Middle frontal gyrus (tissue), 1 donor: ENCODE measurements around the gene OR52W1.

ENCODE experiments used
- DNase-seq: peaks from one replicate; pipeline ENCODE4 v3.0.0-alpha.2; 2015; ENCODE audit warnings: low spot score; ENCODE audit errors: extremely low spot score

The OR52W1 gene

DNA sequence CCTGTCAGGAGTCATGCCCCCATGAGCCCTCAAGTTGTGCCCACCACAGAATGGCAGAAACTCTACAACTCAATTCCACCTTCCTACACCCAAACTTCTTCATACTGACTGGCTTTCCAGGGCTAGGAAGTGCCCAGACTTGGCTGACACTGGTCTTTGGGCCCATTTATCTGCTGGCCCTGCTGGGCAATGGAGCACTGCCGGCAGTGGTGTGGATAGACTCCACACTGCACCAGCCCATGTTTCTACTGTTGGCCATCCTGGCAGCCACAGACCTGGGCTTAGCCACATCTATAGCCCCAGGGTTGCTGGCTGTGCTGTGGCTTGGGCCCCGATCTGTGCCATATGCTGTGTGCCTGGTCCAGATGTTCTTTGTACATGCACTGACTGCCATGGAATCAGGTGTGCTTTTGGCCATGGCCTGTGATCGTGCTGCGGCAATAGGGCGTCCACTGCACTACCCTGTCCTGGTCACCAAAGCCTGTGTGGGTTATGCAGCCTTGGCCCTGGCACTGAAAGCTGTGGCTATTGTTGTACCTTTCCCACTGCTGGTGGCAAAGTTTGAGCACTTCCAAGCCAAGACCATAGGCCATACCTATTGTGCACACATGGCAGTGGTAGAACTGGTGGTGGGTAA, at the start of gene OR52W1:
OR52W1 (plus strand) TSS at position 51 of the 637 bp plus-strand sequence; CDS start at position 51, 0 bp downstream.
- DNase-seq, result no peak

GRCh38 chr11:6151117-6151516, 47.9 kb upstream of the OR52W1 start:
- DNase-seq, result no peak

- no peak for DNase-seq
Measured at GRCh38 chr11:6152126-6152525, 46.9 kb upstream of the OR52W1 start.

DNA sequence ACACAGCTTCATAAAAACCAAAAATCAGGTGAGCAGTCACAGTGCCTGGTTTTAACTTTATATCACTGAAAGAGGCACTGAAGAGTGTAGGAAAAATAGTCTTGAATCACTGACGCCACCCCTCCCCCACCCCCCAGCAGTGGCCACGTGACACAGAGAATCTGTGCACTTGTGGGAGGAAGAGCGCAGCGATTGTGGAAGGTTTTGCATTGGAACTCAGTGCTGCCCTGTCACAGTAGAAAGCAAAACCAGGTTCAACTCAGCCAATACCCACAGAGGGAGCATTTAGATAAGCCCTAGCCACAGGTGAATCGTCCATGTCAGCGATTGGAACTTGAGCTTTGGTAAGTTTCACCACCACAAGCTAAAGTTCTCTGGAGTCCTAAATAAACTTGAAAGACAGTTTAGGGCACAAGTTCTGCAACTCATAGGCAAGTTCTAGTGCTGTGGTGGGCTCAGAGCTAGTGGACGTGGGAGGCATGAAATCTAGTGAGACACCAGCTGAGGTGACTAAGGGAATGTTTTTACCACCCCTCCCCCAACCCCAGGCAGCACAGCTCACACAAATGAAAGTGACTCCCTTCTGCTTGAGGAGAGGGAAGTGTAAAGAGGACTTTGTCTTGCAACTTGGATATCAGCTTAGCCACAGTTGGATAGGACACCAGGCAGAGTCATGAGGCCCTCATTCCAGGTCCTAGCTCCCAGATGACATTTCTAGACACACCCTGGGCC, 42.2 kb upstream of the OR52W1 start:
- no peak for DNase-seq

DNA sequence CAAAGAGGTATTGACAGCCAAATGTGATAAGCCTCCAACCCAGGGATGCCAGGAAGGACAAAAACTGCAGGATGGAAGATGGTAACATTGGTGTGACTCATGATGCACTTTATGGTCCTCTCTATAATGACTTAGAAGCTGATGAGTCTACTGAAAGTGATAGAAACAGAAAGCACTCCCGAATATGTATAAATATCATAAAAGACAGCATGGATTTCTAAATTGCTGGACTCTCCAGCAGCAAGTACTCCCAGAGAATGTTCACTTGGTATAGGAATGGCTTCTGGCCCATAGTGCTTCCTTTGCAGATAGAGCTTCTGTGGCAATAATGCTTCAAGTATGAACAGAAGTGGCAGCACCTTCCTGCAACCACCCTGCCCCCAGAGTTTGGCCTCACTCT, 28.8 kb upstream of the OR52W1 start, which contains the start of gene OR52B2:
OR52B2 (minus strand) TSS at position 101 of the 400 bp plus-strand sequence; CDS start at position 101, 0 bp downstream.
- DNase-seq, result no peak

DNA sequence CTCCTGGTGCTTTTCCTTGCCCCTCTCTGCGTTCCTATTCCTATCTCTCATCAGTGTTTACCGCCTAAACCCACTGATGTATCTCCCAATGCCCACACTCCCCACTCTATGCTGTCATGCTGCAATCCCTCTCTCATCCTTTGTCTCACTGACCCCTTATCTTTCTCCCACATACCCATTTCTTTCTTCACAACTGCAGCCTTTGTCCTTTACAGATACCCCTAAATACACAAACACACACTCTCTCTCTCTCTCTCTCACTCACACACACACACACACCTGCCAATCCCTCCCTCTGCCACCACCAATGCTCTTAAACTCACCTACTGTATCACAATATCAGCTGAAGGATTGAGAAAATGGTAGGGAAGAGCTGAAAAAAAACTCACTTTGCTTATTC, 23.6 kb upstream of the OR52W1 start:
- DNase-seq, result no peak

DNA sequence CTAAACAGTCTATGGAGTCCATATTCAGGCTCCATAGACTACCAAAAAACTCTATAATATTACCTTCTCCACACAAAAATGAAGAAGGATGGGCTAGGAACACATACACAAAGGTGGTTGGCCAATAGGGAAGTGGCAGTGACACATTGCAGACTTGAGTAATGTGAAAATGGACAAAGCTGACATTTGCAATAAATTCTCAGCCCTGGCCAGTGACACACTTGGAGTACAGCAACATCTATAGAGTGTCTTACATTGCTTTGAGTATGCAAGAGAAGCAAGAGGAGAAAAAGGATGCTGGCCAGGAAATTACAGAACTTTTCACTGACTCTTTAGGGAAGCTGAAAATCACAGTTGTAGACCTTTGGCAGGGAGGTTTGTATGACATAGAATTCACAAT, 7.3 kb upstream of the OR52W1 start:
- no peak for DNase-seq

- DNase-seq, result no peak
Measured at GRCh38 chr11:6194065-6194581, 4.9 kb upstream of the OR52W1 start.

- DNase-seq, result no peak
Measured at GRCh38 chr11:6196396-6196795, 2.6 kb upstream of the OR52W1 start.

GRCh38 chr11:6197466-6198200, 1.4 kb upstream of the OR52W1 start:
- no peak for DNase-seq

- no peak for DNase-seq
Measured at GRCh38 chr11:6200975-6201374, 2.0 kb downstream of the OR52W1 start.

DNA sequence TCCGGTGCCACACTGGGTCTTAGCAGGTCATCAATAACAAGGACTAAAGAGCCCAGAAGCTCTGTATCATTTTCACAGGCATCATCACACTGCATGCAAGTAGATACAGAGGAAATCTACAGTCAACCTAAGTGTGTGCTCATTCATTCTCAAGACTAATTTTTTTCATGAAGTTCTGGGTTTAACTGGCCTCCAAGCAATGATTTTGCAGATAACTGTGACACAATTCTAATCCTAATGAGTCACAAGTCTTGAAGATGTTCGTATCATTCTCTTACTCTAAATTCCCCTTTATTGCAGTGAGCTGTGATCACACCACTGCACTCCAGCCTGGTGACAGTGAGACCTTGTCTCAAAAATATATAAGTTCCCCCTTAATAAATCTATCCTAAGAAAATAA, 2.5 kb downstream of the OR52W1 start:
- DNase-seq, result no peak

DNA sequence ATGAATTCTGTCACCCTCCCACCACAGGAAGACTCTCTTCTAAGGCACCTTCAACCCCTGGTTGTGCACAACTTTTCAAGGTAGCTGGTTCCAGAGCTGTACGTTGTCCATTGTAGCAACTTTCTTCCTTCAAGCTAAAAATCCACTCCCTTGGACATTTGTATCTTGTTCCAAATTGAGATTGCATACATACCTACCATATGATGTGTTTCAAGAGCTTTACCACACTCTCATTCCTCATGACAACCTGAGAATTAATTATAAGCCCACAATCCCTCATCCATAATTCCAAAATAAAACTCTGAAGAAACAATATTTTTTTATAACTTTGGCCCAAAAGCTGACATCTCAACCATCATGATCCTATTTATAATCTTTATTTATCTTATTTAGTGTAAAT, 3.0 kb downstream of the OR52W1 start:
- no peak for DNase-seq

- no peak for DNase-seq
Measured at GRCh38 chr11:6203327-6203726, 4.3 kb downstream of the OR52W1 start.

- DNase-seq, result no peak
Measured at GRCh38 chr11:6204706-6205105, 5.7 kb downstream of the OR52W1 start.

DNA sequence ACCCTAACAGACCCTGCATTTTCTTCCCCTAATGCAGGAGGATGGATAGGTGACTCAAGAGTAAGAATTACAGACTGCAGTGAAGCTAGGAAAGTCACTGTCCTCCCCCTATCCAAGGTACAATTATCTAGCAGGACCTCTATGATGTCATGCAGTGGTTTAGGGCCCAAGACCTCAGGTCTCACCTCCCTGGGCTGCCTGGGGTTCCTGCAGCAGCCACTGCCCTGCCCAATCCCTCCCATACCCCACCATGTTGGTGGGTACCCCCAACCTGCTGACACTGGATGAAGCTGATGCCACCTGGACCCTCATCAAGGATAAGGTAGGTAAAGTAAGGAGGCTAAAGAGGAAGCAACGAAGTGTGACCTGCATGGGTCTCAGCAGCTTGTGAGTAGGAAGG, 6.3 kb downstream of the OR52W1 start, which contains the start of gene C11orf42:
C11orf42 (plus strand) TSS at position 192 of the 400 bp plus-strand sequence; CDS start at position 251, 59 bp downstream.
- DNase-seq, result no peak

- DNase-seq, result no peak
Measured at GRCh38 chr11:6206456-6207180, 7.6 kb downstream of the OR52W1 start.

DNA sequence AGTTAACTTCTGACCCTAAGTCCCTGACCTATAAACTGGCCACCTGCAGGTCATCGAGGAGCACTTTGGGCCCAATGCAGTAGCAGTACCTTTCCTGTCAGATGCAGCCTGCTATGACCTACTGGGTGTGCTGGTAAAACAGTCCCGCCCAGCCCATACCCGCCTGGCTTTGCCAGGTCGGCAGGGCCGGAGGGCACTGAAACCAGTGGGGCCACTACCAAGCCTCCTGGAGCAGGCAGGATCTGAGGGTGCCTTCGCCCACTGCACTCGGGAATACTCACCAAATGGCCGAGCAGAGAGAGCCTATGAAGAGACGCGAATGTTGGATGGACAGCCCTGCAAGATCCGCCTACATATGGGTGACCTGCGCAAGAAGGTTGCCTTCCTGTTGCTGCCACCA, 10.8 kb downstream of the OR52W1 start:
- DNase-seq, result no peak

DNA sequence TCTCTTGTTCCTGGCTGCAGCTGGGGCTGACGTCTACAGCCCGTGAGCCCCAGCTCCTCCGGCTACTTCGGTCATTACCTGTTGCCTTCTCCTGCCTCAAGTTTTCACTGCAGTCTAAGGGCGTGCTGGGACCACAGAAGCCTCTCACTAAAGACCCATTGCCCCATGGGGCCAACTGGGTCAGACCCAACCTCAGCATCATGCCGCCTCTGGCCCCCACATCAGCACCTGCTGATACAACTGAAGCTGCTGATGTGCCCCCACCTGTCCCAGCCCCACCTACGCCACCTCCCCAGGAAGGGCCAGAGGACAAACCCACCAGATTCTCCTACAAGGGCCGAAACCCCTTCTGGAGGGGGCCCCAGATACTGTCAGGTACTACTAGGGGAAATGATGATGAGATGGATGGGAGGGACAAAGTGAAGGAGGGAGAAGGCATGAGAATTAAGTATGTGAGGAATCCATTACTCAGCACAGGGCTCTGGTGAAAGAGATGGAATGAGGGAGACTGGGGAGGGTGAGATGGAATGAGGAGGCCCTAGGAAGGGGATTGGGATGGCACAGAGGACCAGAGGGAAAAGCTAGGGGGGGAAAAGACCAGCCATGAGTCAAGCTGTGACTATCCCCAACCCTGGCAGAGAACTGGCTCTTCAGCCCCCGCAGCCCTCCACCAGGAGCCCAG, 11.4 kb downstream of the OR52W1 start:
- DNase-seq, result no peak

- no peak for DNase-seq
Measured at GRCh38 chr11:6214530-6214929, 15.5 kb downstream of the OR52W1 start.

GRCh38 chr11:6216501-6216900, 17.5 kb downstream of the OR52W1 start:
- DNase-seq, result no peak
